H1 (cell line): Measurements from ENCODE around the gene PEX6. TPM values are rescaled to one million over a fixed set of nuclear protein-coding genes. Genes with fewer than 3 reads are reported as not detected.

ENCODE experiments used
- CTCF ChIA-PET: fragments of 300-600 bp; sonication (Branson Sonifier 250); formaldehyde crosslinking; loops from one replicate; lab custom pipeline; 2021; ENCODE audit not compliant: partially characterized antibody; lab: Charles Lee
- POLR2A ChIA-PET: fragments of 300-600 bp; sonication (Branson Sonifier 250); formaldehyde crosslinking; loops from one replicate; lab custom pipeline; 2021; ENCODE audit warnings: inconsistent platforms; ENCODE audit not compliant: partially characterized antibody; lab: Charles Lee
- DNase-seq, 2 experiments: peaks; one replicate each; pipeline versions ENCODE4 v3.0.0 to v3.0.0-alpha.2; 2010 to 2022; ENCODE audit warnings: low spot score in 2 of 2, low read depth in 1 of 2, mixed read lengths in 1 of 2
- FAIRE-seq: peaks from 2 replicates; lab custom pipeline; 2011; peaks lifted over from hg19 to GRCh38; lab: Jason Lieb, UNC
- H2AFZ ChIP-seq: 2 replicates; pipeline ENCODE4 v1.8.1; 2012; ENCODE audit warnings: low read length, inconsistent platforms
- H2AK5ac ChIP-seq: 2 replicates; pipeline ENCODE4 v1.6.1; 2013; ENCODE audit warnings: low read depth, low read length
- H2BK120ac ChIP-seq: replicated peaks from 2 replicates; pipeline ENCODE3; 2013; ENCODE audit warnings: low read depth, low read length, inconsistent platforms
- H2BK12ac ChIP-seq: 2 replicates; pipeline ENCODE4 v1.6.1; 2013; ENCODE audit warnings: low read depth, low read length
- H2BK15ac ChIP-seq: 2 replicates; pipeline ENCODE4 v1.6.1; 2013; ENCODE audit warnings: low read length
- H2BK20ac ChIP-seq: 2 replicates; pipeline ENCODE4 v1.6.1; 2013; ENCODE audit warnings: low read length
- H2BK5ac ChIP-seq: 2 replicates; pipeline ENCODE4 v1.6.1; 2013; ENCODE audit warnings: low read depth, low read length
- H3K14ac ChIP-seq: 2 replicates; pipeline ENCODE4 v1.6.1; 2013; ENCODE audit warnings: inconsistent platforms; ENCODE audit not compliant: insufficient read length
- H3K18ac ChIP-seq: 2 replicates; pipeline ENCODE4 v1.6.1; 2013; ENCODE audit warnings: low read length; ENCODE audit errors: extremely low read depth
- H3K23ac ChIP-seq: 2 replicates; pipeline ENCODE4 v1.6.1; 2013; ENCODE audit warnings: inconsistent platforms; ENCODE audit not compliant: insufficient read length
- H3K23me2 ChIP-seq: 2 replicates; pipeline ENCODE4 v1.6.1; 2013; ENCODE audit warnings: low read depth, low read length
- H3K27ac ChIP-seq: 2 replicates; pipeline ENCODE4 v1.6.1; 2011; ENCODE audit warnings: low read depth, low read length, inconsistent platforms
- H3K27me3 ChIP-seq, 4 experiments: replicated peaks in 1 of 4; 1 replicate in 1 of 4; 2 replicates in 3 of 4; pipeline versions ENCODE4 v1.6.1 to v1.8.1; 2011 to 2013; ENCODE audit warnings: low read length in 3 of 4, mild to moderate bottlenecking in 3 of 4, inconsistent platforms in 2 of 4, mixed read lengths in 2 of 4, moderate library complexity in 1 of 4; ENCODE audit not compliant: control insufficient read depth in 3 of 4, insufficient read depth in 3 of 4; ENCODE audit errors: extremely low read depth in 1 of 4
- H3K36me3 ChIP-seq, 4 experiments: 2 replicates each; pipeline versions ENCODE4 v1.6.1 to v1.8.1; 2011 to 2013; ENCODE audit warnings: mild to moderate bottlenecking in 4 of 4, low read length in 3 of 4, moderate library complexity in 2 of 4, control low read depth in 1 of 4, inconsistent platforms in 1 of 4; ENCODE audit not compliant: insufficient read depth in 4 of 4, control insufficient read depth in 2 of 4
- H3K4ac ChIP-seq: replicated peaks from 2 replicates; pipeline ENCODE3; 2013; ENCODE audit warnings: low read length, low read depth, mixed read lengths, inconsistent platforms; ENCODE audit not compliant: insufficient read length
- H3K4me1 ChIP-seq, 4 experiments: replicated peaks in 1 of 4; 1 replicate in 1 of 4; 2 replicates in 3 of 4; pipeline versions ENCODE4 v1.6.1 to v1.8.1; 2011 to 2013; ENCODE audit warnings: low read length in 3 of 4, inconsistent platforms in 2 of 4, mixed read lengths in 1 of 4; ENCODE audit not compliant: insufficient read depth in 4 of 4, control insufficient read depth in 3 of 4
- H3K4me2 ChIP-seq, 2 experiments: 2 replicates each; pipeline versions ENCODE4 v1.6.1 to v1.8.1; 2011 to 2013; ENCODE audit warnings: low read depth in 2 of 2, low read length in 2 of 2, control low read depth in 1 of 2, inconsistent platforms in 1 of 2, mild to moderate bottlenecking in 1 of 2; ENCODE audit not compliant: insufficient read depth in 1 of 2
- H3K4me3 ChIP-seq, 4 experiments: fragments of 200-600, 300-600 bp in 1 of 4; sonication (generic), shearing (Covaris generic), sonication (Bioruptor Twin) in 1 of 4; 2 replicates each; pipeline versions ENCODE4 v1.5.1 to v1.8.1; 2011 to 2016; ENCODE audit warnings: low read length in 4 of 4, low read depth in 3 of 4, control low read depth in 2 of 4, inconsistent platforms in 2 of 4, mild to moderate bottlenecking in 2 of 4, mixed read lengths in 1 of 4, moderate library complexity in 1 of 4; ENCODE audit not compliant: insufficient read depth in 2 of 4; ENCODE audit errors: extremely low read depth in 1 of 4
- H3K56ac ChIP-seq: replicated peaks from 2 replicates; pipeline ENCODE3; 2013; ENCODE audit warnings: low read depth, mild to moderate bottlenecking, mixed read lengths, low read length, inconsistent platforms; ENCODE audit not compliant: insufficient read length
- H3K79me1 ChIP-seq: 2 replicates; pipeline ENCODE4 v1.6.1; 2013; ENCODE audit warnings: low read depth, low read length, control low read depth
- H3K79me2 ChIP-seq, 2 experiments: 2 replicates each; pipeline versions ENCODE4 v1.6.1 to v1.8.1; 2012 to 2013; ENCODE audit warnings: low read length in 2 of 2, mild to moderate bottlenecking in 2 of 2, inconsistent platforms in 1 of 2; ENCODE audit not compliant: insufficient read depth in 2 of 2, control insufficient read depth in 1 of 2
- H3K9ac ChIP-seq, 4 experiments: replicated peaks in 1 of 4; 1 replicate in 1 of 4; 2 replicates in 3 of 4; pipeline versions ENCODE4 v1.6.1 to v1.8.1; 2011 to 2013; ENCODE audit warnings: low read depth in 3 of 4, low read length in 3 of 4, control low read depth in 2 of 4, mild to moderate bottlenecking in 2 of 4, moderate library complexity in 2 of 4, inconsistent platforms in 1 of 4; ENCODE audit errors: extremely low read depth in 1 of 4
- H3K9me3 ChIP-seq, 2 experiments: 2 replicates each; pipeline versions ENCODE4 v1.6.1 to v1.8.1; 2012 to 2013; ENCODE audit warnings: mild to moderate bottlenecking in 2 of 2, moderate library complexity in 2 of 2, control low read depth in 1 of 2, inconsistent platforms in 1 of 2, low read depth in 1 of 2, low read length in 1 of 2, mixed read lengths in 1 of 2; ENCODE audit not compliant: insufficient read depth in 2 of 2
- H4K20me1 ChIP-seq, 2 experiments: replicated peaks in 1 of 2; 2 replicates each; pipeline versions ENCODE3 to v1.8.1; 2011 to 2013; ENCODE audit warnings: inconsistent platforms in 2 of 2, low read length in 2 of 2, mild to moderate bottlenecking in 1 of 2; ENCODE audit not compliant: insufficient read depth in 2 of 2, control insufficient read depth in 1 of 2
- H4K5ac ChIP-seq: 2 replicates; pipeline ENCODE4 v1.6.1; 2013; ENCODE audit warnings: low read length, low read depth, mixed read lengths, inconsistent platforms; ENCODE audit not compliant: insufficient read length
- H4K8ac ChIP-seq: 2 replicates; pipeline ENCODE4 v1.8.0; 2013; ENCODE audit warnings: mild to moderate bottlenecking, moderate library complexity, low read length, inconsistent platforms; ENCODE audit not compliant: insufficient read depth; ENCODE audit errors: extremely low read depth
- H4K91ac ChIP-seq: replicated peaks from 2 replicates; pipeline ENCODE3; 2013; ENCODE audit warnings: low read length, mixed read lengths, inconsistent platforms; ENCODE audit not compliant: insufficient read length
- ASH2L ChIP-seq: fragments of 200-600, 300-600 bp; sonication (generic); IDR thresholded peaks from one replicate; pipeline ENCODE4 v1.7.1; 2017; ENCODE audit warnings: low read length
- E2F6 ChIP-seq: IDR thresholded peaks from 2 replicates; pipeline ENCODE4 v1.6.1; 2012; ENCODE audit warnings: inconsistent platforms
- EGR1 ChIP-seq: IDR thresholded peaks from 2 replicates; pipeline ENCODE4 v1.6.1; 2011; ENCODE audit warnings: low read depth, low read length, borderline replicate concordance
- PHF8 ChIP-seq: fragments of 200-600 bp; sonication (generic); conservative IDR thresholded peaks from 2 replicates; pipeline ENCODE4 v1.7.1; 2012; ENCODE audit warnings: low read depth, mild to moderate bottlenecking, inconsistent platforms, low read length, moderate library complexity
- WGBS, 2 experiments: shearing (Covaris generic) in 1 of 2; methylation state at CpG; one replicate each; pipeline versions ENCODE4 v1.1.6 to v1.1.7; 2013 to 2015; ENCODE audit warnings: low lambda C conversion rate in 2 of 2, mixed read lengths in 2 of 2, inconsistent platforms in 1 of 2, low coverage in 1 of 2, missing lambda C conversion rate in 1 of 2; ENCODE audit not compliant: insufficient replicate concordance in 2 of 2, insufficient coverage in 1 of 2, insufficient read length in 1 of 2; ENCODE audit errors: extremely low coverage in 1 of 2, missing lambda C conversion rate in 1 of 2; 5-methylcytosine and 5-hydroxymethylcytosine counted together
- polyA plus RNA-seq, 7 experiments: library from polyadenylated mRNA; depleted of rRNA in 3 of 7; stranded (reverse) in 5 of 7; unstranded in 2 of 7; fragments of >200 nt in 5 of 7; fragments of 200-250 nt in 2 of 7; gene quantifications; 1 replicate in 5 of 7; 2 replicates in 1 of 7; 4 replicates in 1 of 7; pipeline versions ENCODE4 v1.2.1 to v1.2.3, GENCODE V29; 2011 to 2013; ENCODE audit warnings: missing spikeins in 2 of 7, mixed read lengths in 2 of 7
- total RNA-seq: library from RNA; stranded (reverse); fragmentation: NEBNext Ultra II Directional; extraction: Animal tissue kit (Norgen Biotek cat#: 25700); gene quantifications from 2 replicates; pipeline ENCODE4 v1.2.1, GENCODE V29; 2021

PEX6 gene
- total and polyA plus RNA-seq, 2 of the 8 experiments (the other 6 are each of a cell fraction or from before 2014, with no cell fraction given) = 6.4 to 12.5 TPM

- Histone ChIP-seq H2BK120ac (no peak overlapping the region), H3K27me3 (no peaks in the 10 kb centered on the region), H3K79me1 (peaks cover 9% of the 10 kb centered on the region), H3K79me2 (peaks cover 8 to 15% of the 10 kb centered on the region in 2 experiments; a peak in 2 of 4 replicates), H3K23me2 (peaks cover 4% of the 10 kb centered on the region), H4K91ac (no peak overlapping the region), H2BK20ac (no peak overlapping the region), H3K27ac (no peak overlapping the region), H2BK5ac (no peak overlapping the region), H3K4ac (no peak overlapping the region), H4K8ac (no peak overlapping the region), H2BK15ac (no peak overlapping the region), H3K9ac (no peak overlapping the region), H3K56ac (no peak overlapping the region), H2AK5ac (no peak overlapping the region), H3K9me3 (no peaks in the 10 kb centered on the region), H4K20me1 (peaks cover 0 to 12% of the 10 kb centered on the region in 2 experiments), H4K5ac (no peak overlapping the region), H3K14ac (no peak overlapping the region), H3K18ac (no peak overlapping the region), H2AFZ (no peak overlapping the region), H3K4me1 (peaks cover 0 to 6% (median 1%) of the 10 kb centered on the region in 4 experiments; a peak in 4 of 7 replicates), H3K4me3 (no peak overlapping the region), H3K4me2 (no peak overlapping the region), H3K23ac (no peak overlapping the region), H2BK12ac (no peak overlapping the region)
- DNase-seq (no peak), FAIRE-seq (no peak)
- CTCF ChIA-PET = interaction anchor here (0.5 to 2.9 kb wide), 7 partner anchors 9 to 143 kb away, joined by 3 to 13 read pairs (median 3); partner anchors contain the start of genes KLC4 and MRPL2
- POLR2A ChIA-PET = interaction anchor here (0.8 to 4.1 kb wide), 8 partner anchors 8 to 32 kb away, joined by 3 to 25 read pairs (median 5); partner anchors contain the start of gene PEX6
- 92% methylated on average over 1 of the region's 1 CpG; no CpG with 5 or more reads in 1 of the 2 experiments for WGBS, 2 experiments
- TF ChIP-seq ASH2L (no peak), PHF8 (no peak), EGR1 (no peak), E2F6 (no peak)
- TF ChIP-seq, all 59 proteins: peak for 0
- peaks cover 0 to 9% (median 8%) of the 10 kb centered on the region in 4 experiments; a peak in 4 of 8 replicates for H3K36me3 ChIP-seq
Observed at GRCh38 chr6:42988486-42989020, 9.6 kb upstream of the PEX6 start.
